DMS153 treated with DMSO at 0.1 percent for 48 hours (cell line): ENCODE measurements around the gene MLLT10.

Experiments used
- DNase-seq: peaks from one replicate; lab custom pipeline; 2025; ENCODE audit not compliant: unreplicated experiment; lab: John Stamatoyannopoulos, UW

Gene MLLT10

DNA sequence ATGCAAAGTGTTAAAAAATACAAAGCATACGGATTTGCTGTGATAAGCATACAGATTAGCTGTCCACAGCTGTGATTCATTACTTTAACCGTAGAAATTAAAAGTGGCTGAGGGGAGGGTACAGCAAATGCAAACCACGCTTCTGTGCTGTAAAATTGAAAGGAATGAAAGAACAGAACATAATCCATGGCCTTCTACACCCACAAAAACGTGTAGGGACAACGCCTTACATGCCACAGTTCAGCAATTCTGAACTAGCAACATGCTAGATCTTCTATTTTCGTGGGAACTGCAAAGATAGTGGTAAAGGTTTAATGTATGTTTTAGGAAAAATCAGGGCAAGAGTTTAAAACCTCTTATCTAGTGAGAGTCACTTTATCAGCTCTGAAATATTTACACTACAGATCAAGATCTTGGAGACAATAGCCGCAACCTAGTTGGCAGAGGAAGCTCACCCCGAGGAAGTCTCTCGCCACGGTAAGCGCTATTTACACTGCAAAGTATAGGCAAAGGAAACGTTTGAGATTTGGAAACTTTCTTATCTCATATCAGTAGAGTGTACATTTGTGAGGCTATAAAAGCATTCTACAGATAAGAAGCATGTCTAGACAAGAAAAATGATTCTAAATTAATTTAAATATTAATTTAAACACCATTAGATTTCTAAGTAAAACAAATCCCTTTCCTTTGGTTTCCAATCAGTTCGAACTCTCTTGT, 193.6 kb downstream of the MLLT10 start:
- no peak for DNase-seq

DNA sequence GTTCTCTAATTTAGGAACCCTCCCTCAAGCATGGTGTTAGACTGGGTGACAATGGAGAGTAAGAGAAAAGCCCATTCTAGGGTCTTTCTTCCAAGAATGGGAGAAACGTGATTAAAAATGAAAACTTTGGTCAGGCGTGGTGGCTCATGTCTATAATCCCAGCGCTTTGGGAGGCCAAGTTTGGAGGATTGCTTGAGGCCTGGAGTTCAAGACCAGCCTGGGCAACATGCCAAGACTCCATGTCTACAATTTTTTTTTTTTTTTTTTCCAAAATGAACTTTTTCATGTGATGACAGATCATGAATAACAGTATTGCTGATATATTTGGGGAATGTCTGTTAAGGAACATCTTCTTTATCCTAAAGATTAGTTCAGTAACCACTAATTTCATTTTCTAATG, 194.6 kb downstream of the MLLT10 start:
- no peak for DNase-seq

DNA sequence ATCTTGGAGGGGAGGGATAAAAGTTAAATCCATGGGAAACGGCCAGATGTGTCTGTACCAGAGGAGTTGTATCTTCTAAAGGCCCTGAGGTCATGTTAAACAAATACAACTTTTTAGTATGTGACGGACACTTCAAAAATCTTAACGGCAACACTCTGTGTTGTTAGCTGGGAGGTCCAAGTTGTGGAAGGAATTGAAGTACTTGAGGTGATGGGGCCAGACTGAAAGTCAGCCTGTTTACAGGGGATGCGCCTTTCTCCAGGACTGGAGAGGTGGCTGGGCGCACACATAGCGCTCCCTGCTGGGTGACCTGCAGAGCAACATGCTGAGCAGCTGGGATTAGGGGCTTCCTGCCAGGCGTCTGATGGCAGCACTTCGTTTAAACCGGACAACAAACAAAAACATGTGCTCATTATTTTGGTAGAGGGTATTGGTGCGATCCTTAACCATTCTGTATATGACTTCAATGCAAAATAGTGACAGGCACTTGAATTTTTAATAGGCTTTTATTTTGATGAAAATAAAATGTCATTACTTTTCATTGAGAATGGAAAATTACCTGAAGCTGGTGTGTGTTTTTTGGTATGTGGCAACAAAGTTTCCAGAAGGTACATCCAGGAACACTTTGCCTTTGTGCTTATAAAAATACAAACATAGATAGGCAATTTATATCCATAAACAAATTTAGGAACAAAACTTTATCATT, 198.2 kb downstream of the MLLT10 start:
- no peak for DNase-seq

DNA sequence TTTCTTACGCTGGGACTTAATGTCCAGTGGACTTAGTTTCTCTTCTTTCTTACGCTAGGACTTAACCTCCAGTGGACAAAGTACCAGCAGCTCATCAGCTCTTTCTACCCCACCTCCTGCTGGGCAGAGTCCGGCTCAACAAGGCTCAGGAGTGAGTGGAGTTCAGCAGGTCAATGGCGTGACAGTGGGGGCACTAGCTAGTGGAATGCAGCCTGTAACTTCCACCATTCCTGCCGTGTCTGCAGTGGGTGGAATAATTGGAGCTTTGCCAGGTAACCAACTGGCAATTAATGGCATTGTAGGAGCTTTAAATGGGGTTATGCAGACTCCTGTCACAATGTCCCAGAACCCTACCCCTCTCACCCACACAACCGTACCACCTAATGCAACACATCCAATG, 199.7 kb downstream of the MLLT10 start:
- DNase-seq: no peak

DNA sequence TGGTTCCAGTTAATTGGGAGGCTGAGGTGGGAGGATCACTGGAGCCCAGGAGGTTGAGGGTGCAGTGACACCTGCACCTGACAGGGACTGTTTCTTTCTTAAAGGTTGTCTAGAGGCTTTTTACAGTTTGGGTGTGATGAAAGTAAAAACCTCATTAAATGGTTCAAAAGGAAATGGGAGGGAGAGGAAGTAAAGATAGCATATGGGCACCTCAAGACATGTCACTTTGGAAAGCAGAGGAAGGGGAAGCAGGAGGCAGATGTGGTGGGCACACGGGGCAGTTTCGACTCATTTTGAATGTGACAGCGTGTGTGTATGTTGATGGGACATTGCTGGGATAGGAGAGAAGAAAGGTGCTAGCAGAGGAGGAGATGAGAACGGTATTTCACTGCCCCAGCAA, 203.1 kb downstream of the MLLT10 start:
- DNase-seq: no peak

DNA sequence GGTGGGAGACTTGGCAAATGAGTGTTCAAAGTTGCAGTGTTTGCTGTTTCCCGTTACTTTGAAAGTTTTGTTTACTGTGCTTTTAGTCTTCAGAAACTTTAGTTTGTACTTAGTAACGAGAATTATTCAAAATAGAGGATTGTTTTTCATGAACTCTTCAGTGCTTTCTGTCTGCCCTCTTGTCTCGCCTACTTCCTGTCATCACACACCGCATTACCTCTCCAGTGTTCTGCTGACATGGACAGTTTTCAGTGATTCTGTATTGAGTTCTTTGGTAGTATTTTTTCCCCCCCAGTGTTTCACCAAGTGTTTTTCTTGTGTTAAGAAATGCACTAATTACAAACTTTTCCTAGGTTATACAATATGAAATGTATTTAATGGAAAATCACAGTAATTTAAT, 207.0 kb downstream of the MLLT10 start:
- no peak for DNase-seq

DNA sequence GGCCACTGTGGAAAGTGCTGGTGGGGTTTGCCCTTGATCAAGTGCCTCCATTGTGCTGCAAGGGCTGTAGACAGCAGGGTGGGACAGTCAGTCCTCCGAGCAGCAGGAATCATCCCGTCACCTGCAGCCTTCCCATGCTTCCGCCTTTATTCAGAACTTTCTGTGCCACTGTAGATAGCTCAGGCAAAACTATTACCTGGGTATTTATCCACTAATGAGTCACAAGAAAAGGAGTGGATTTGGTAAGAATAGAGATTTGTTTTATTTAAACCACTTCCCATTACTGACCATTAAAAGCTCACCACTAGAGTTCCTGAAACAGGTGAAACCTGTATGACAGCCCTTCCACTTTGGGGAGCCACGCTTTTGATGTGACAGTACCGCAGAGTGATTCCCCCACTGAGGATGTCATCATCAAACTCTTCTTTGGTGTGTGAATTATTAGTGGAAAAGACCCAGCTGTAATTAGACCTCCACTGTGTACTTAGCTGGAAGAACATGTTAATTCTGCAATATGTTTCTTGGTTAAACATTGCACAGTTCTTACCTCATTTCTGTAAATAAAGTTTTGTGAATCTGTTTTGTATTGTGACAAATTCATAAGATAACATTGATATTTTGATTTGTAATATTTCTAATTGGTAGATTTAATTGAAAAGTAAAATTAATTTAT, 208.8 kb downstream of the MLLT10 start:
- no peak for DNase-seq

DNA sequence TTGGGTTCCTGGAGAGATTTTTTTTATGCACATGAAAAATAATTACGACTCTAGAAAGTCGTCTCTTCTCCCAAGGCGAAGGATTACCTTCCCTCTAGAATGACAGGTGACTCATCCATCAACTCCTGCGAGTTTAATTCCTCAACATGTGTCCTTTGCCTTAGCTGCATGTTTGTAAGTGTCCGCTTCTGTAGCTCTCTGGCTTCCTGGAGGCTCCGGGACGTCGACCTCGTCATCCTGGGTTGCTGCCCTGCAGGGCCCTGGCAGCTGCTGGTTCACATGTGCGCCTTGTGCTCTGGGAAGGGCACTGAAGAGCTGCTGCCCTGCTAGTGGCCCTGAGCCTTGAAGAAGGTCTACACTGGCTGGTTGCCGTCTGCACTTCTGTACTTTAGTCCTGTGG, 210.2 kb downstream of the MLLT10 start:
- no peak for DNase-seq

DNA sequence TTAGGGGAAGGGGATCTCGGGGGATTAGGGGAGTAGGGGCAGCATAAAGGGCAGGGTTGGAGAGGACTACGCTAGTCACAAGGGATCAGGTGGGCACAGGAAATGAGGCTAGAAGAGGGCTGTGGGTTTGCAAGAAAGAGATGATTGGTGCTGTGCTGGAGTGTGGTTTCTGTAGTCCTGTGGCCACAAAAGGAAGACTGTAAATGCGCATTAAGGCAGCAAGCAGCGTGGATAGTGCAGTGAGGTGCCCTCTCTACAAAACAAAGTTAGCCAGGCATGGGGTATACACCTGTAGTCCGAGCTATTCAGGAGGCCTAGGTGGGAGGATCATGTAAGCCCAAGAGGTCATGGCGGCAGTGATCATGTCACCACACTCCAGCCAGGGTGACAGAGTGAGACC, 212.1 kb downstream of the MLLT10 start:
- no peak for DNase-seq

DNA sequence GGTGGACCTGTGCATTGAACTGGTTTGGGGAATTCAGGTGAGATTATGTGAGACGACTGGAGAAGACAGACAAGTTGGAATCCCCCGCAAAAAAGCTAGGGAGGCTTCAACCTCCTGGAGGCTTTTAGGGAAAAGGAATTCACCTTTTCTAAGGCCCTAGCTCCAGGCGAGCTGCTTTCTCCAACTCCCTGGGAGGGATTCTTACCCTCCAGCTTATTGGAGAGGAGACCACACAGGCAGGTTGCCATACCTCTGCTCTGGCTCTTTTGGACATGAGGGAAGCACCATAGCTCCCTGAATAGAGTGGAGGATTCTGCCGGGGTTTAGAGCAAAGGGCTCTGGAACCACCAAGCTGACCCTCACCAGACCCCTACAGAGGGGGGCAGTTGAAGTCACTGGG, 213.8 kb downstream of the MLLT10 start:
- no peak for DNase-seq

DNA sequence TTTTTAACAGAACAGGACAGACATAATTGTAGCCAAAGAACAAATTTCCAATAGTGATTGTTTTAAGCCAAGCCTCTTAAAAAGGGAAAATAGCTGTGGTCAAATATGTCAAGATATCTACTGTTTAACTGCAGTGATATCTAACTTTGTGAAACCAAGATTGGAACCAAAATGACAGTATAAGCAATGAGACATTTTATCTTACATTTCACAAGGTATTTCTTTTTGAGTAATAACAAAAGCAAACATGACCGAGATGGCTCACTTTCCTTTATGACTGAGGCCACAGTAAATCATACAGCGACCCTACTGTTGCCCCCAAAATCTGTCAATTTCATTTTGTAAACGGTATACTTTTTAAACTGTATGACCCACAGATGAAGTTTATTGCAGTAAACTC, 215.8 kb downstream of the MLLT10 start:
- no peak for DNase-seq

DNA sequence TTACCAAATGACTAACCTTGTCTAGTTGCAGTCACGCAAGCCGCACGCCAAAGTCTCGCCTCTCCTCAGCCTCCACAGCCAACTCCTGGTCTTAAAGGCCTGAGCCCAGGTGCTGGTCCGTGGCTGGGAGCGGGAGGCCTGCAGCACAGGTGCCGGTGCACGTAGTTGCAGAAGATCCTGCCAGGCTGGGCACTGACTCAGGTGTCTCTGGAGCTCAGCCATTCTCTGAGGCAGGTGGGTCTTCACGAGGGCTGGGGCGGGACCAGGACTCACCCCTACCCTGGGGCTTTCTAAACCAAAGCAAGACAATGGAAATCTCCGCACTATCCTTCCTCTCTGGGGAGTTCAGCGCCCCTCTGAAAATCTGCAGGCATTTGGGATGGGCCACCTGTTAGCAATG, 216.4 kb downstream of the MLLT10 start:
- DNase-seq: no peak

DNA sequence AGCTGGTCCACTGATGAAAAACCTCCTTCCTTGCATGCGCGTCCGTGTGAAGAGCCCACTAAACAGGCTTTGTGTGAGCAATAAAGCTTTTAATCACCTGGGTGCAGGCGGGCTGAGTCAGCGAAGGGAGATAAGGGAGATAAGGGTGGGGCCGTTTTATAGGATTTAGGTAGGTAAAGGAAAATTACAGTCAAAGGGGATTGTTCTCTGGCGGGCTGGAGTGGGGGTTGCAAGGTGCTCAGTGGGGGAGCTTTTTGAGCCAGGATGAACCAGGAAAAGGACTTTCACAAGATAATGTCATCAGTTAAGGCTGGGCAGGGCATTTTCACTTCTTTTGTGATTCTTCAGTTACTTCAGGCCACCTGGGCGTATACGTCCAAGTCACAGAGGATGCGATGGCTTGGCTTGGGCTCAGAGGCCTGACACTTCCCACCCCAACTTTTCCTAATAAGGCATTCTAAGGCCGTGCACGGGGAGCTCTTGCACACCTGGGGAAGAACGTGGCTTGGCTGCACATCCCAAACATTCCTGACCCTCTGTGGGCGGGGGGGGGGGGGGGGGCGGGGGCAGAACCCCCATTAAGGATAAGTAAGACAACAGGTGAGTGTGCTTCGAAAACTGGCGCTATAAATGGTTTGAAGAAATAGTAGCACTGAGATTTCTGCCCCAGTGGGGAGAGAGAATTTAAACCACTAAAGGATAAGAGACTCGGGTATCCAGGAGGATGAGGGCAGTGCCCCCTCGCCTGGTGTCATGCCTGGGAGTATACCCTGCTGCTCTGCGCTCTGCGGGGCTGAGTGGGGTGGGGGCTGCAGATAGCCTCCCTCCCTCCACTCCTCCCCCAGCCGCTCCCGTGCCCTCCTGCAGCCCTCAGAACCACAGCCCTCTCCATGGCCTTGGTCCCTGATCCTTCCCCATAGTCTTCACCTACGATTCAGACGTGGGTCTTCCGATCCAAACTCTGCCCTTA, 217.6 kb downstream of the MLLT10 start:
- DNase-seq: no peak

DNA sequence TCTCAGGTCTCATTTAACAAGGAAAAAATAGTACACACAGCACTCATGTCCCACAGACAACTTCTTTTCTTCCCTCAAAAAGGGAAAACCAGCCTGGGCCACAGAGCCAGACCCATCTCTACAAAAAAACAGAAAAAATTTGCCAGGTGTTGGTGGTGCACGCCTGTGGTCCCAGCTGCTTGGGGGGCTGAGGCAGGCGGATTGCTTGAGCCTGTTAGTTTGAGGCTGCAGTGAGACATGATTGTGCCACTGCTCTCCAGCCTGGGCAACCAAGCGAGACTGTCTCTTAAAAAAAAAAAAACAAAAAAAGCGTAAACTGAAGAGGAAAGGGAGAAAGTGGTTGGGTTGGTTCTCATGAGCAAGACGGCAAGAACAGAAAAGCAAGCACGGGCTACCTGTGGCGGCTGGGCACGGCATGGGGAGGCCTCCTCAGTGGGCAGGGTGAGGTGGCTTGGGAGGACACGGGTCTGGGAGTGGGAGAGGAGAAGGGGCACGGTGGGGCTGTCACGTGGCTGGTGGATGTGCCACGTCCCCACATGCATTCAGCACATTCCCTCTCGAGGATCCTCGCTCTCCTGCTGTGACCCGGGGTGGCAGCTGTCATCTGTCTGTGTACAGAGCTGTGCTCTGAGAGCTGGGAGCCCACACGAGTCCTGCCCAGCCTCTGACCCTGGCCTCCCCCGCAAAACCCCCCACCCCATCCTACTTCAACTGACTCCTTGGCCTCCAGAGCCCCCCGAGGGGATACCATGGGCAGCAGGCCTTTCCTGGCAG, 219.7 kb downstream of the MLLT10 start:
- no peak for DNase-seq

DNA sequence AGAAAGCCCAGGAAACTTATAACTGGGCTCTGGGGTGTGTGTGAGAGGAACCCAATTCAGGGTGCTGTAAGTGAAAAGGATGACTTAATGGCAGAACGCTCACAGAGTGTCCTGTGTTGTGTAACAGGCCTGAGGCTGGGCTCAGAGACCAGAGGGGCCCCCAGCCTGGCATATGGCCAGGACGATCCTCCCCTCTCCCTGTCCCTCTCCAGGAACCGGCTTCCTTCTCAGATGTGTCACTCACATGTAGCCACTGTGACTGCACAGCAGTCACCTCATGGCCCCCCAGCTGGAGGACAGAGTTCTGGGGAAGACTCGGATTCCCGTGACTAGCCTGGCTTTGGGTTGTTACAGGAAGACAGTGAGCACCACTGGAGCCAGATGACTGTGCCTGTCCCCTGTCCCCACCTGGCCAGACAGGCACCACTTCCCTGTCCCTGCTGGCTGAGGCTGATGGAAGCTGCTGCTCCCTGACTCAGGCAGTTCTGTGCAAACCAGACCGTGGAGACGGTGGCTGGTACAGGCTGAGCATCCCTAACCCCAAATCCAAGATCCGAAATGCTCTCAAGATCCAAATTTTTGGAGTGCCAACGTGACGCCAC, 220.5 kb downstream of the MLLT10 start:
- no peak for DNase-seq

DNA sequence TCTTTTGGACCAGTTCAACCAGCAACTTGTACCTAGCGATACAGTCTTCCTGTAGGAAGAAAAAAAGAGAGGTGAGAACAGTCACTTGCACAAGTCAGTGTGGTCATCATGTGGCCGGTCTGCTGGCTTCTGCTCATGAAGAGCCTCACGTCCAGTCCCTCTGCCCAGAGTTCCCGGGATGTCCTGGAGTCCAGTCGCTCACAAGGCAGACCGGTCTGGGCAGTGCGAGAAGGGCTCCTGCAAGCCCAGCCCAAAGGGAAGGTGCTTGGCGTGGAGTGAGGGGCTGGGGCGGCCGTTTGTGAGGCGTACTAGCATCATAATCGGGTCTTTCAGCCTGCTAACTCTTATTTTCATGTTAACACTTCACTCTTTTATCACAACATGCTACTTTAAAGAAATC, 222.7 kb downstream of the MLLT10 start:
- no peak for DNase-seq

DNA sequence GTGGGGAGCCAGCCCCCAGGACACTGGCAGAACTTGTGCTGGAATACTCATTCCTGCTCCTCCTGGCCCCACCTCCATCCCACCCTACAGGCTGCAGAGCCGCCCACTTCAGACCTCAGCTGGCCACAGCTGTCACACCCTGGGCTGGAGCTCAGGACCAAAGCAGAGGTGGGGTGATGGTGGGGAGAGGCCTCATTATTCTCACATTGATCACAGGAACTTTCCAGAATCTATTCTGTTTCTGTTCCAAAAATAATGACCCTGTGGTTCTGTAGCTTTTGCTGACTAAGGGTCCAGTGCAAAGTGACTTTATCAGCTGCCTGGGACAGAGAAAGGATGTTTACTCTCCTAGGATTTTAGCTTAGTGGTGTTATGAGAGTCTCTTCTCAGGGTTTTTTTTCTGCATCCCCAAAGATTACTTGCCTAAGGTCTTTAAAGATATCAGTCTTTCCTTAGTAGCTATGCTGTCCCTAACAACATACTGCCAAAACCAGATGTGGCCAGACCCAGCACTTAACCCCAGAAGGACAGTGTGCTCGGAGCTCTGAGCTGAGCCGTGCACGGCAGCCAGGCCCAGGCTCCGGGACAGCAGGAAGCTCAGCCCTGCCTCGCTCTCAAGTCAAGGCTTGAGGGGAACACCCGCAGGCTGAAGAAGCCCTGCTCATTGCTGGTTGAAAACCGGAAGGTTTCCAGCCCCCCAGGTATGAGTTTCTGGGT, 223.3 kb downstream of the MLLT10 start:
- DNase-seq: no peak

DNA sequence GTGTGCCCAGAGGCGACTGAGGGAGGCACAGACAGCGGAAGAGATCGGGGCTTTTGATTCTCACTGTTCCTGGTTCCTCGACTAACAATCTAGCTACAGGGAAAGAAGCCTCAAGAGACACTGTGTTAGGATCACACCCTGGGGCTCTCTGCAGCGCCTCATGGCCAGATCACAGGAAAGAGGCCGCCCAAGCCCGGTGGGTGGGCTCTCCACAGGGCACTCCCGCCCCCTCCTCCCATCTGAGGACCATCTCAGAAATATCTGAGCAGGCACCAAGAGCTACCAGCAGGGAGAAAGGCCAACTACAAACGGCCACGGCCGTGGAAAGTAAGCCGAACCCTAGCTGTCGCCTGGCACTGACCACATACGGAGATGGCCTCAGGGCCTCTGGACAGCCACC, 224.2 kb downstream of the MLLT10 start:
- DNase-seq: no peak

DNA sequence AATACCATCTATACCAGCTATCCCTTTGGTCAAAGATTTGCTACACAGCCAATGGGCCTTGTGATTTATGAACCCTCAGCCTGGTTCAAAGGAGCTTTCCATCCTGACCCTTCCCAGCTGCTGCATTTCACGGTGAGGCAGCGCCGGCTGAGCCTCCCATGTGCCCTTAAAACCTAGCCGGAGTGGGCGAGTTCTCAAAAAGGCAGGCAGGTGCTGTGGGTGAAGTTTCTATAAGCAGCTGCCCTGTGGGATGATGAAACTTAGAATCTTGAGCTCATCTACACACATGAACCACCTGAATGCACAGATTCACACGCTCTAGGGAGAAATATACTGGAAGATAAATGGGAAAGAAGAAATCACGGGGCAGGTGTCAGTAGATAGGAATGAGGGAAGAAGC, 224.7 kb downstream of the MLLT10 start:
- DNase-seq: no peak
